Testis (tissue), 3 donors: ENCODE results near the gene MOB3B. TPM values are rescaled to one million over a fixed set of nuclear protein-coding genes. Genes with fewer than 3 reads are reported as not detected.

ENCODE experiments used
- DNase-seq: peaks from one replicate; pipeline ENCODE4 v3.0.0-alpha.2; 2019
- H3K27ac ChIP-seq, 2 donors: fragments of 200-600 bp; sonication (generic); one replicate each; pipeline ENCODE4 v1.5.1; 2019
- H3K27me3 ChIP-seq: fragments of 200-600 bp; sonication (generic); one replicate; pipeline ENCODE4 v1.5.1; 2019
- H3K36me3 ChIP-seq: fragments of 200-600 bp; sonication (generic); one replicate; pipeline ENCODE4 v1.5.1; 2017; ENCODE audit warnings: low read depth; ENCODE audit errors: missing control alignments
- H3K4me1 ChIP-seq: fragments of 200-600 bp; sonication (generic); one replicate; pipeline ENCODE4 v1.5.1; 2019
- H3K4me3 ChIP-seq, 2 donors: fragments of 200-600 bp; sonication (generic); one replicate each; pipeline ENCODE4 v1.5.1; 2017 to 2019
- H3K9me3 ChIP-seq: fragments of 200-600 bp; sonication (generic); one replicate; pipeline ENCODE4 v1.5.1; 2017
- CTCF ChIP-seq, 3 experiments: fragments of 450-650 bp in 2 of 3; fragments of 200-600 bp in 1 of 3; sonication (generic) in 1 of 3; IDR thresholded peaks; one replicate each; pipeline ENCODE4 v1.5.1; 2016 to 2019; ENCODE audit warnings: antibody characterized with exemption in 3 of 3, mild to moderate bottlenecking in 2 of 3, moderate library complexity in 1 of 3
- POLR2A ChIP-seq: fragments of 450-650 bp; IDR thresholded peaks from one replicate; pipeline ENCODE4 v1.6.1; 2017; ENCODE audit warnings: antibody characterized with exemption, mild to moderate bottlenecking, moderate library complexity
- WGBS, 2 donors: methylation state at CpG; one replicate each; pipeline ENCODE4 v1.1.5; 2018; 5-methylcytosine and 5-hydroxymethylcytosine counted together
- intact Hi-C: fragments of 100-400 bp; cut with DNase I; formaldehyde crosslinking; loops from one replicate; pipeline ENCODE4 v1.15.1; 2023; ENCODE audit warnings: low total_unique reads
- polyA plus RNA-seq: library from polyadenylated mRNA; stranded (reverse); fragments of 350-450 nt; fragmentation: Illumina TruSeq; extraction: RNeasy Lipid Tissue Mini Kit (QIAGEN cat#74804); gene quantifications from one replicate; pipeline ENCODE4 v1.2.3, GENCODE V29; 2014; ENCODE audit warnings: low read depth, low replicate concordance; ENCODE audit not compliant: insufficient read depth
- total RNA-seq, 2 donors: library from RNA; depleted of rRNA; stranded (reverse); fragments of >200 nt; gene quantifications; one replicate each; pipeline ENCODE4 v1.2.3, GENCODE V29; 2016

The MOB3B gene
- total and polyA plus RNA-seq, 3 donors from 2014 or later: 9.1 to 23.2 (median 17.5) TPM

- intact Hi-C loops: no loop called here
- H3K4me1 ChIP-seq: peaks cover 5% of the 10 kb centered on the region
- H3K4me3 ChIP-seq: no peak overlapping the region
- no peaks in the 10 kb centered on the region for H3K9me3 ChIP-seq
- WGBS, 2 donors: 62 to 70% methylated on average over 5 to 7 of the region's 7 CpGs
- no peak overlapping the region for H3K27ac ChIP-seq
- TF ChIP-seq CTCF (IDR thresholded peaks at IDR 0.05): no peak
- no peak for TF ChIP-seq POLR2A
- no peak for DNase-seq
- H3K27me3 ChIP-seq: no peaks in the 10 kb centered on the region
- H3K36me3 ChIP-seq: no peaks in the 10 kb centered on the region
Measured at GRCh38 chr9:27282269-27282668, 247.3 kb downstream of the MOB3B start.

- no peak overlapping the region for H3K27ac ChIP-seq
- TF ChIP-seq CTCF (IDR thresholded peaks at IDR 0.05) (no peak), POLR2A (no peak)
- 12 to 19% methylated on average over 5 of the region's 5 CpGs for WGBS, 2 donors
- H3K36me3 ChIP-seq: no peaks in the 10 kb centered on the region
- no peaks in the 10 kb centered on the region for H3K9me3 ChIP-seq
- intact Hi-C loops: no loop called here
- H3K4me3 ChIP-seq: no peak overlapping the region
- H3K4me1 ChIP-seq: peaks cover 5% of the 10 kb centered on the region
- no peak for DNase-seq
- H3K27me3 ChIP-seq: no peaks in the 10 kb centered on the region
Measured at GRCh38 chr9:27280860-27281259, 248.8 kb downstream of the MOB3B start.

- no peaks in the 10 kb centered on the region for H3K36me3 ChIP-seq
- WGBS, 2 donors: 60 to 88% methylated on average over 16 of the region's 16 CpGs
Measured at GRCh38 chr9:27280249-27280648, 249.4 kb downstream of the MOB3B start.

GRCh38 chr9:27279611-27280010 lies 250.0 kb downstream of the MOB3B start:
- Histone ChIP-seq H3K9me3 (no peaks in the 10 kb centered on the region), H3K4me3 (no peak overlapping the region), H3K27me3 (no peaks in the 10 kb centered on the region), H3K27ac (no peak overlapping the region), H3K36me3 (no peaks in the 10 kb centered on the region), H3K4me1 (peaks cover 5% of the 10 kb centered on the region)
- WGBS, 2 donors: 76 to 78% methylated on average over 3 of the region's 3 CpGs
- TF ChIP-seq POLR2A (no peak), CTCF (IDR thresholded peaks at IDR 0.05) (no peak)
- DNase-seq: no peak
- intact Hi-C loops: no loop called here

More at GRCh38 chr9:27280249-27280648, 249.4 kb downstream of the MOB3B start:
- no peaks in the 10 kb centered on the region for H3K9me3 ChIP-seq
- H3K27me3 ChIP-seq: no peaks in the 10 kb centered on the region
- TF ChIP-seq CTCF (IDR thresholded peaks at IDR 0.05) (no peak), POLR2A (no peak)
- H3K4me3 ChIP-seq: no peak overlapping the region
- H3K4me1 ChIP-seq: peaks cover 5% of the 10 kb centered on the region
- intact Hi-C loops: no loop called here
- H3K27ac ChIP-seq: no peak overlapping the region
- no peak for DNase-seq

GRCh38 chr9:27278374-27278773 lies 251.2 kb downstream of the MOB3B start:
- Histone ChIP-seq H3K27ac (no peak overlapping the region), H3K27me3 (no peaks in the 10 kb centered on the region), H3K9me3 (no peaks in the 10 kb centered on the region), H3K4me1 (peaks cover 5% of the 10 kb centered on the region), H3K36me3 (no peaks in the 10 kb centered on the region), H3K4me3 (no peak overlapping the region)
- DNase-seq: no peak
- no peak for TF ChIP-seq POLR2A
- no peak for TF ChIP-seq CTCF (IDR thresholded peaks at IDR 0.05)
- WGBS, 2 donors: 69 to 87% methylated on average over 1 of the region's 1 CpG
- intact Hi-C loops: no loop called here
